HepG2 (cell line): ENCODE data around the gene PLCB1. TPM values are rescaled to one million over a fixed set of nuclear protein-coding genes. Genes with fewer than 3 reads are reported as not detected.

Source experiments
- ARID2 ChIP-seq: sonication (generic); formaldehyde crosslinking; IDR thresholded peaks from 2 replicates; pipeline ENCODE4 v1.8.1; 2022; ENCODE audit warnings: mild to moderate bottlenecking, missing genetic modification reagents, borderline replicate concordance
- EEA1 ChIP-seq: sonication (generic); formaldehyde crosslinking; IDR thresholded peaks from 2 replicates; pipeline ENCODE4 v1.5.1; 2020; ENCODE audit warnings: mild to moderate bottlenecking, missing genetic modification reagents, borderline replicate concordance
- HDAC6 ChIP-seq: fragments of 200-600 bp; sonication (generic); IDR thresholded peaks from 2 replicates; pipeline ENCODE4 v1.7.0; 2017; ENCODE audit warnings: mild to moderate bottlenecking, antibody characterized with exemption, low read length, low read depth
- HNRNPLL ChIP-seq: fragments of 200-400 bp; formaldehyde crosslinking; IDR thresholded peaks from 2 replicates; pipeline ENCODE4 v1.6.1; 2017; ENCODE audit warnings: mild to moderate bottlenecking, low read depth, low read length; ENCODE audit not compliant: poor library complexity, severe bottlenecking
- HOXA5 ChIP-seq: sonication (generic); formaldehyde crosslinking; IDR thresholded peaks from 2 replicates; pipeline ENCODE4 v1.4.0; 2020; ENCODE audit warnings: missing genetic modification reagents
- PAF1 ChIP-seq: IDR thresholded peaks from 2 replicates; pipeline ENCODE4 v1.6.1; 2016; ENCODE audit warnings: missing genetic modification reagents, missing compliant biosample characterization
- POLR2G ChIP-seq: fragments of 200-400 bp; formaldehyde crosslinking; IDR thresholded peaks from 2 replicates; pipeline ENCODE4 v1.6.1; 2018; ENCODE audit warnings: mild to moderate bottlenecking, low read depth, low read length, moderate library complexity
- RFX1 ChIP-seq: fragments of 450-650 bp; IDR thresholded peaks from 2 replicates; pipeline ENCODE4 v1.6.1; 2017
- RFXANK ChIP-seq: IDR thresholded peaks from 2 replicates; pipeline ENCODE4 v1.6.1; 2016
- SP5 ChIP-seq: IDR thresholded peaks from 2 replicates; pipeline ENCODE4 v1.6.1; 2016; ENCODE audit warnings: low read depth, borderline replicate concordance
- ZFP37 ChIP-seq: sonication (generic); formaldehyde crosslinking; IDR thresholded peaks from 2 replicates; pipeline ENCODE4 v1.4.0; 2020; ENCODE audit warnings: missing genetic modification reagents, borderline replicate concordance
- ZNF101 ChIP-seq: sonication (generic); formaldehyde crosslinking; IDR thresholded peaks from 2 replicates; pipeline ENCODE4 v1.4.0; 2020; ENCODE audit warnings: mild to moderate bottlenecking, low read depth, missing genetic modification reagents, borderline replicate concordance
- ZNF138 ChIP-seq: sonication (generic); formaldehyde crosslinking; IDR thresholded peaks from 2 replicates; pipeline ENCODE4 v1.5.0; 2020; ENCODE audit warnings: mild to moderate bottlenecking, low read depth, missing genetic modification reagents
- ZNF17 ChIP-seq: sonication (generic); formaldehyde crosslinking; IDR thresholded peaks from 2 replicates; pipeline ENCODE4 v1.5.0; 2020; ENCODE audit warnings: mild to moderate bottlenecking, missing genetic modification reagents
- ZNF230 ChIP-seq: sonication (generic); formaldehyde crosslinking; IDR thresholded peaks from 2 replicates; pipeline ENCODE4 v1.4.0; 2020; ENCODE audit warnings: mild to moderate bottlenecking, missing genetic modification reagents
- ZNF484 ChIP-seq: sonication (generic); formaldehyde crosslinking; IDR thresholded peaks from 2 replicates; pipeline ENCODE4 v1.5.1; 2020; ENCODE audit warnings: mild to moderate bottlenecking, low read depth, missing genetic modification reagents, borderline replicate concordance
- ZNF614 ChIP-seq: IDR thresholded peaks from 2 replicates; pipeline ENCODE4 v1.6.1; 2018; ENCODE audit warnings: missing biosample characterization, missing genetic modification reagents, inconsistent platforms, borderline replicate concordance
- ZNF780A ChIP-seq: sonication (generic); formaldehyde crosslinking; IDR thresholded peaks from 2 replicates; pipeline ENCODE4 v1.8.0; 2022; ENCODE audit warnings: mild to moderate bottlenecking, missing genetic modification reagents, moderate library complexity
- polyA plus RNA-seq, 8 experiments: library from polyadenylated mRNA; depleted of rRNA in 3 of 8; stranded (reverse) in 7 of 8; unstranded in 1 of 8; fragments of >200 nt; fragmentation: Illumina TruSeq in 4 of 8; extraction: Trizol in 4 of 8; gene quantifications; 2 replicates each; pipeline versions ENCODE4 v1.2.1 to v1.2.3, GENCODE V29; 2011 to 2016; ENCODE audit warnings: low read depth in 4 of 8, missing spikeins in 1 of 8, mixed read lengths in 1 of 8; ENCODE audit not compliant: insufficient read depth in 1 of 8
- total RNA-seq, 5 experiments: library from RNA; depleted of rRNA; stranded (reverse); fragments of >200 nt; fragmentation: Illumina TruSeq; extraction: Trizol; gene quantifications; 2 replicates each; pipeline ENCODE4 v1.2.3, GENCODE V29; 2016; ENCODE audit warnings: low read depth in 1 of 5
- TF ChIP-seq, protein P1 (sequence below): sonication (generic); formaldehyde crosslinking; IDR thresholded peaks from 2 replicates; pipeline ENCODE4 v1.4.0; 2020; ENCODE audit warnings: missing genetic modification reagents
- TF ChIP-seq, protein P2 (sequence below): IDR thresholded peaks from 2 replicates; pipeline ENCODE4 v1.6.1; 2016; ENCODE audit warnings: missing compliant biosample characterization, missing genetic modification reagents, borderline replicate concordance
- TF ChIP-seq, protein P3 (sequence below): sonication (generic); formaldehyde crosslinking; IDR thresholded peaks from 2 replicates; pipeline ENCODE4 v1.8.1; 2022; ENCODE audit warnings: mild to moderate bottlenecking, missing genetic modification reagents
- TF ChIP-seq, protein P4 (sequence below): sonication (generic); formaldehyde crosslinking; IDR thresholded peaks from 2 replicates; pipeline ENCODE4 v1.4.0; 2020; ENCODE audit warnings: missing genetic modification reagents

The PLCB1 gene
- total and polyA plus RNA-seq, 2 of the 13 experiments (the other 11 are each of a cell fraction or from before 2014, with no cell fraction given), result 42.4 to 55.9 TPM

DNA sequence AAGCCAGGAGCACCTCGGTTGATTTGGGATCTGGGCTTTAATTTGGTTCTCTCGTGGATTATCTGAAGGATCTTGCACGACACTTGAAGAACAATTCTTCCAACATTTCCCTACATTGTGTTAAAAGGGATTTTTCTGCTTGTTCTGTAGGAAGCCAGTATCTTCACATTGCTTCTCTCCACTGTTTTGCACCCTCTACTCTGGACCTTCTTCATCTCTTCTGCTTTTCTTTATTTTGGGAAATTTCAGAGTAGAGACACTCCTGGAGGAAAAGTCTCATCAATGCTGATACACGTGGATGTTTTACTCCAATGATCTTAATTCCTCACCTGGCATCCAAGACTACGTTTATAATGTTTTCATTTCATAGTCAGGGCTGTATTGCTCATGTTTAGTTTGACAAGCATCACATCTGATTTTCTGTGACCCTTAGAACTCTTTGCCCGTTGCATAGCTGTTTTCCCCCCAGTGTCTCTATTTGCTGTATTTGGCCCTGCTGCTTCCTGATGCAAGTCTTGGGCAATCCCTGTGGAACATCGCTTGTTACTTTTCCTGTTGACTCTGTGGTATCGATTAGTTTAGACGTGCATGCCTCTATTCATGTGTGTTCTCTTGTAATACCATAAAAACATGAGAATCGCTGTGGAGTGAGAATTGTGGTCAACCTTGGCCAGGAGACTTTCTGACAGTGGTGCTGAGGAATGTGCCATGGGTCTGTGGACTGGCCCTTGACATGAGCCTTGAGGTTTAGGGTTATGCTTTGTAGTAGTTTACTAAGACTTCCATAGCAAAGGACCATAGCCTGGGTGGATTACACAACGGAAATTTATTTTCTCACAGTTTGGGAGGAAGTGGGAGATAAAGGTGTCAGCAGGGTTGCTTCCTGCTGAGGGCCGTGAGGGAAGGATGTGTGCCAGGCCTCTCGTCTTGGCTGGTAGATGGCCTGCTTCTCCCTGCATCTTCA is 12.5 kb downstream of the PLCB1 start (continued):
- TF ChIP-seq ZNF484 (CRISPR knock-in tag) (no peak), ARID2 (CRISPR knock-in tag) (no peak), ZNF17 (CRISPR knock-in tag) (no peak), EEA1 (CRISPR knock-in tag) (peak; percentile 52; the same call in 1 of the 2 replicates), HOXA5 (CRISPR knock-in tag) (peak; percentile 95; the same call in 1 of the 2 replicates), RFX1 (no peak), ZNF614 (CRISPR knock-in tag) (peak; percentile 100), ZNF780A (CRISPR knock-in tag) (peak; percentile 76; the same call in 1 of the 2 replicates), POLR2G (no peak), PAF1 (CRISPR knock-in tag) (0 out of 2 replicates have a peak, but pooled peaks have one; percentile 57), ZNF230 (no peak), HNRNPLL (no peak), ZNF101 (CRISPR knock-in tag) (no peak), ZNF138 (CRISPR knock-in tag) (no peak), RFXANK (peak; percentile 80; the same call in 1 of the 2 replicates), HDAC6 (no peak), SP5 (CRISPR knock-in tag) (peak; percentile 26; the same call in 1 of the 2 replicates), ZFP37 (peak; percentile 92)
- TF ChIP-seq, protein P1, sequence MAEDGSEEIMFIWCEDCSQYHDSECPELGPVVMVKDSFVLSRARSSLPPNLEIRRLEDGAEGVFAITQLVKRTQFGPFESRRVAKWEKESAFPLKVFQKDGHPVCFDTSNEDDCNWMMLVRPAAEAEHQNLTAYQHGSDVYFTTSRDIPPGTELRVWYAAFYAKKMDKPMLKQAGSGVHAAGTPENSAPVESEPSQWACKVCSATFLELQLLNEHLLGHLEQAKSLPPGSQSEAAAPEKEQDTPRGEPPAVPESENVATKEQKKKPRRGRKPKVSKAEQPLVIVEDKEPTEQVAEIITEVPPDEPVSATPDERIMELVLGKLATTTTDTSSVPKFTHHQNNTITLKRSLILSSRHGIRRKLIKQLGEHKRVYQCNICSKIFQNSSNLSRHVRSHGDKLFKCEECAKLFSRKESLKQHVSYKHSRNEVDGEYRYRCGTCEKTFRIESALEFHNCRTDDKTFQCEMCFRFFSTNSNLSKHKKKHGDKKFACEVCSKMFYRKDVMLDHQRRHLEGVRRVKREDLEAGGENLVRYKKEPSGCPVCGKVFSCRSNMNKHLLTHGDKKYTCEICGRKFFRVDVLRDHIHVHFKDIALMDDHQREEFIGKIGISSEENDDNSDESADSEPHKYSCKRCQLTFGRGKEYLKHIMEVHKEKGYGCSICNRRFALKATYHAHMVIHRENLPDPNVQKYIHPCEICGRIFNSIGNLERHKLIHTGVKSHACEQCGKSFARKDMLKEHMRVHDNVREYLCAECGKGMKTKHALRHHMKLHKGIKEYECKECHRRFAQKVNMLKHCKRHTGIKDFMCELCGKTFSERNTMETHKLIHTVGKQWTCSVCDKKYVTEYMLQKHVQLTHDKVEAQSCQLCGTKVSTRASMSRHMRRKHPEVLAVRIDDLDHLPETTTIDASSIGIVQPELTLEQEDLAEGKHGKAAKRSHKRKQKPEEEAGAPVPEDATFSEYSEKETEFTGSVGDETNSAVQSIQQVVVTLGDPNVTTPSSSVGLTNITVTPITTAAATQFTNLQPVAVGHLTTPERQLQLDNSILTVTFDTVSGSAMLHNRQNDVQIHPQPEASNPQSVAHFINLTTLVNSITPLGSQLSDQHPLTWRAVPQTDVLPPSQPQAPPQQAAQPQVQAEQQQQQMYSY (CRISPR knock-in tag), result no peak
- TF ChIP-seq, protein P2, sequence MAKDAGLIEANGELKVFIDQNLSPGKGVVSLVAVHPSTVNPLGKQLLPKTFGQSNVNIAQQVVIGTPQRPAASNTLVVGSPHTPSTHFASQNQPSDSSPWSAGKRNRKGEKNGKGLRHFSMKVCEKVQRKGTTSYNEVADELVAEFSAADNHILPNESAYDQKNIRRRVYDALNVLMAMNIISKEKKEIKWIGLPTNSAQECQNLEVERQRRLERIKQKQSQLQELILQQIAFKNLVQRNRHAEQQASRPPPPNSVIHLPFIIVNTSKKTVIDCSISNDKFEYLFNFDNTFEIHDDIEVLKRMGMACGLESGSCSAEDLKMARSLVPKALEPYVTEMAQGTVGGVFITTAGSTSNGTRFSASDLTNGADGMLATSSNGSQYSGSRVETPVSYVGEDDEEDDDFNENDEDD, result peak; percentile 62; the same call in 1 of the 2 replicates
- TF ChIP-seq, protein P3, sequence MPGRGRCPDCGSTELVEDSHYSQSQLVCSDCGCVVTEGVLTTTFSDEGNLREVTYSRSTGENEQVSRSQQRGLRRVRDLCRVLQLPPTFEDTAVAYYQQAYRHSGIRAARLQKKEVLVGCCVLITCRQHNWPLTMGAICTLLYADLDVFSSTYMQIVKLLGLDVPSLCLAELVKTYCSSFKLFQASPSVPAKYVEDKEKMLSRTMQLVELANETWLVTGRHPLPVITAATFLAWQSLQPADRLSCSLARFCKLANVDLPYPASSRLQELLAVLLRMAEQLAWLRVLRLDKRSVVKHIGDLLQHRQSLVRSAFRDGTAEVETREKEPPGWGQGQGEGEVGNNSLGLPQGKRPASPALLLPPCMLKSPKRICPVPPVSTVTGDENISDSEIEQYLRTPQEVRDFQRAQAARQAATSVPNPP (CRISPR knock-in tag), result peak; percentile 71
- TF ChIP-seq, protein P4, sequence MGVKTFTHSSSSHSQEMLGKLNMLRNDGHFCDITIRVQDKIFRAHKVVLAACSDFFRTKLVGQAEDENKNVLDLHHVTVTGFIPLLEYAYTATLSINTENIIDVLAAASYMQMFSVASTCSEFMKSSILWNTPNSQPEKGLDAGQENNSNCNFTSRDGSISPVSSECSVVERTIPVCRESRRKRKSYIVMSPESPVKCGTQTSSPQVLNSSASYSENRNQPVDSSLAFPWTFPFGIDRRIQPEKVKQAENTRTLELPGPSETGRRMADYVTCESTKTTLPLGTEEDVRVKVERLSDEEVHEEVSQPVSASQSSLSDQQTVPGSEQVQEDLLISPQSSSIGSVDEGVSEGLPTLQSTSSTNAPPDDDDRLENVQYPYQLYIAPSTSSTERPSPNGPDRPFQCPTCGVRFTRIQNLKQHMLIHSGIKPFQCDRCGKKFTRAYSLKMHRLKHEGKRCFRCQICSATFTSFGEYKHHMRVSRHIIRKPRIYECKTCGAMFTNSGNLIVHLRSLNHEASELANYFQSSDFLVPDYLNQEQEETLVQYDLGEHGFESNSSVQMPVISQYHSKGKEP (CRISPR knock-in tag), result peak; percentile 38; the same call in 1 of the 2 replicates
